HepG2 (cell line): ENCODE results near the gene UQCRFS1. TPM values are rescaled to one million over a fixed set of nuclear protein-coding genes. Genes with fewer than 3 reads are reported as not detected.

Experiments used
- ATAC-seq: fragments of 200-7000 bp; cut with Tn5 transposase; 3 replicates; pipeline ENCODE4 v1.9.1; 2020; ENCODE audit warnings: mild to moderate bottlenecking, moderate library complexity
- BruUV-seq: library from RNA; stranded (reverse); fragments of 400-500 nt; replicated peaks from 2 replicates; lab custom pipeline; 2021; lab: Mats Ljungman, UMichigan
- CTCF ChIA-PET: fragments of 300-600 bp; formaldehyde crosslinking; extraction: SDS; loops from one replicate; lab custom pipeline; 2021; ENCODE audit warnings: low total read pairs, inconsistent platforms, low intra/inter-chr PET ratio; lab: Yijun Ruan, JAX
- POLR2A ChIA-PET: fragments of 350-600 bp; sonication (Branson Sonifier 250); formaldehyde crosslinking; loops from one replicate; lab custom pipeline; 2020; ENCODE audit warnings: antibody characterized with exemption, inconsistent platforms; lab: Yijun Ruan, JAX
- DNase-seq: peaks from one replicate; pipeline ENCODE4 v3.0.0-alpha.2; 2015; ENCODE audit warnings: low spot score
- FAIRE-seq: peaks from 3 replicates; lab custom pipeline; 2011; peaks lifted over from hg19 to GRCh38; lab: Jason Lieb, UNC
- H2AFZ ChIP-seq: one replicate; pipeline ENCODE4 v1.6.1; 2011; ENCODE audit warnings: low read length, inconsistent platforms
- H3K27ac ChIP-seq: fragments of 300-600 bp; 3 replicates; pipeline ENCODE4 v1.8.0; 2011; ENCODE audit warnings: mixed run types, mild to moderate bottlenecking, mixed read lengths, low read length, inconsistent platforms; ENCODE audit not compliant: insufficient read depth; ENCODE audit errors: extremely low read length
- H3K27me3 ChIP-seq, 2 experiments: fragments of 200-600 bp in 1 of 2; 2 replicates in 1 of 2; 3 replicates in 1 of 2; pipeline versions ENCODE4 v1.6.0 to v1.8.0; 2011; ENCODE audit warnings: low read length in 2 of 2, mild to moderate bottlenecking in 2 of 2, moderate library complexity in 2 of 2, inconsistent platforms in 1 of 2; ENCODE audit not compliant: insufficient read depth in 2 of 2, control insufficient read depth in 1 of 2
- H3K36me3 ChIP-seq, 2 experiments: fragments of 200-600 bp in 1 of 2; replicated peaks in 1 of 2; 2 replicates in 1 of 2; 3 replicates in 1 of 2; pipeline versions ENCODE4 v1.5.1 to v1.8.0; 2011; ENCODE audit warnings: low read length in 2 of 2, inconsistent platforms in 1 of 2; ENCODE audit not compliant: insufficient read depth in 2 of 2, control insufficient read depth in 1 of 2
- H3K4me1 ChIP-seq: 2 replicates; pipeline ENCODE4 v1.5.1; 2012; ENCODE audit warnings: low read length, inconsistent platforms; ENCODE audit not compliant: insufficient read depth
- H3K4me2 ChIP-seq: 2 replicates; pipeline ENCODE4 v1.6.0; 2011; ENCODE audit warnings: low read depth, low read length, inconsistent platforms
- H3K4me3 ChIP-seq, 3 experiments: fragments of 200-600 bp in 1 of 3; sonication (generic), shearing (Covaris generic) in 1 of 3; replicated peaks in 1 of 3; 2 replicates each; pipeline ENCODE4 v1.5.1; 2011 to 2016; ENCODE audit warnings: low read length in 3 of 3, inconsistent platforms in 2 of 3, low read depth in 2 of 3, mild to moderate bottlenecking in 2 of 3, control low read depth in 1 of 3, mixed read lengths in 1 of 3; ENCODE audit not compliant: insufficient read depth in 1 of 3
- H3K79me2 ChIP-seq: one replicate; pipeline ENCODE4 v1.6.1; 2011; ENCODE audit warnings: low read length, inconsistent platforms; ENCODE audit not compliant: insufficient read depth
- H3K9ac ChIP-seq: 2 replicates; pipeline ENCODE4 v1.6.0; 2011; ENCODE audit warnings: mild to moderate bottlenecking, low read depth, low read length, inconsistent platforms; ENCODE audit not compliant: insufficient read depth
- H3K9me3 ChIP-seq: 2 replicates; pipeline ENCODE4 v1.5.1; 2012; ENCODE audit warnings: mild to moderate bottlenecking, low read length
- H4K20me1 ChIP-seq: 2 replicates; pipeline ENCODE4 v1.6.0; 2011; ENCODE audit warnings: inconsistent platforms, mild to moderate bottlenecking, low read length, moderate library complexity; ENCODE audit not compliant: insufficient read depth
- ATAD3A ChIP-seq: sonication (generic); formaldehyde crosslinking; IDR thresholded peaks from 2 replicates; pipeline ENCODE4 v1.4.0; 2020; ENCODE audit warnings: missing genetic modification reagents
- FUBP1 ChIP-seq: sonication (generic); formaldehyde crosslinking; IDR thresholded peaks from 2 replicates; pipeline ENCODE4 v1.5.1; 2020; ENCODE audit warnings: missing genetic modification reagents, mild to moderate bottlenecking, borderline replicate concordance
- IRF1 ChIP-seq: sonication (generic); formaldehyde crosslinking; IDR thresholded peaks from 2 replicates; pipeline ENCODE4 v1.4.0; 2020; ENCODE audit warnings: low read depth, mild to moderate bottlenecking, missing genetic modification reagents
- MAFF ChIP-seq: IDR thresholded peaks from 2 replicates; pipeline ENCODE4 v1.6.1; 2011; ENCODE audit warnings: low read depth, low read length, improper control_type of control experiment
- MLX ChIP-seq: IDR thresholded peaks from 2 replicates; pipeline ENCODE4 v1.6.1; 2016
- NFE2 ChIP-seq: sonication (generic); formaldehyde crosslinking; IDR thresholded peaks from 2 replicates; pipeline ENCODE4 v1.4.0; 2020; ENCODE audit warnings: missing genetic modification reagents
- NFIC ChIP-seq: IDR thresholded peaks from 2 replicates; pipeline ENCODE4 v1.6.1; 2012; ENCODE audit warnings: mild to moderate bottlenecking, low read length, inconsistent platforms
- NR2C2 ChIP-seq: sonication (generic); formaldehyde crosslinking; IDR thresholded peaks from 2 replicates; pipeline ENCODE4 v1.4.0; 2020; ENCODE audit warnings: missing genetic modification reagents, mild to moderate bottlenecking, moderate library complexity, borderline replicate concordance
- RFXAP ChIP-seq: sonication (generic); formaldehyde crosslinking; IDR thresholded peaks from 2 replicates; pipeline ENCODE4 v1.4.0; 2020; ENCODE audit warnings: missing genetic modification reagents, borderline replicate concordance
- THAP7 ChIP-seq: sonication (generic); formaldehyde crosslinking; IDR thresholded peaks from 2 replicates; pipeline ENCODE4 v1.8.1; 2023; ENCODE audit warnings: mild to moderate bottlenecking, missing genetic modification reagents
- ZKSCAN1 ChIP-seq: fragments of 150-350 bp; IDR thresholded peaks from 2 replicates; pipeline ENCODE4 v1.6.1; 2014; ENCODE audit warnings: low read length
- ZNF207 ChIP-seq: fragments of 450-650 bp; IDR thresholded peaks from 2 replicates; pipeline ENCODE4 v1.6.1; 2016; ENCODE audit warnings: antibody characterized with exemption, borderline replicate concordance
- ZNF260 ChIP-seq: sonication (generic); formaldehyde crosslinking; IDR thresholded peaks from 2 replicates; pipeline ENCODE4 v1.4.0; 2020; ENCODE audit warnings: missing genetic modification reagents, low read depth, mild to moderate bottlenecking, borderline replicate concordance
- ZNF468 ChIP-seq: sonication (generic); formaldehyde crosslinking; IDR thresholded peaks from 2 replicates; pipeline ENCODE4 v1.8.0; 2022; ENCODE audit warnings: mild to moderate bottlenecking, moderate library complexity, missing genetic modification reagents
- ZNF572 ChIP-seq: sonication (generic); formaldehyde crosslinking; IDR thresholded peaks from 2 replicates; pipeline ENCODE4 v1.5.1; 2020; ENCODE audit warnings: mild to moderate bottlenecking, missing genetic modification reagents
- ZNF7 ChIP-seq: IDR thresholded peaks from 2 replicates; pipeline ENCODE4 v1.6.1; 2016; ENCODE audit warnings: missing biosample characterization, missing genetic modification reagents
- ZNF761 ChIP-seq: sonication (generic); formaldehyde crosslinking; conservative IDR thresholded peaks from 2 replicates; pipeline ENCODE4 v1.4.0; 2020; ENCODE audit warnings: mild to moderate bottlenecking, missing genetic modification reagents
- ZNF773 ChIP-seq: sonication (generic); formaldehyde crosslinking; IDR thresholded peaks from 2 replicates; pipeline ENCODE4 v1.4.0; 2020; ENCODE audit warnings: missing genetic modification reagents, borderline replicate concordance
- ZNF784 ChIP-seq: sonication (generic); formaldehyde crosslinking; IDR thresholded peaks from 2 replicates; pipeline ENCODE4 v1.5.1; 2020; ENCODE audit warnings: missing genetic modification reagents, mild to moderate bottlenecking, borderline replicate concordance
- ZSCAN20 ChIP-seq: sonication (generic); formaldehyde crosslinking; IDR thresholded peaks from 2 replicates; pipeline ENCODE4 v1.4.0; 2020; ENCODE audit warnings: missing genetic modification reagents, mild to moderate bottlenecking, borderline replicate concordance
- WGBS: methylation state at CpG from one replicate; pipeline ENCODE4 v1.1.6; 2017; ENCODE audit warnings: low lambda C conversion rate; 5-methylcytosine and 5-hydroxymethylcytosine counted together
- in situ Hi-C: cut with HindIII; loops from 2 replicates; pipeline ENCODE4 v1.10.0; 2017; ENCODE audit warnings: low pct_unique_long_range_greater_than_20kb; ENCODE audit not compliant: extremely low pct_ligation_motif_present
- intact Hi-C: fragments of 100-400 bp; cut with micrococcal nuclease; formaldehyde crosslinking; loops from one replicate; pipeline ENCODE4 v1.10.0; 2022; ENCODE audit not compliant: unreplicated experiment
- polyA plus RNA-seq, 8 experiments: library from polyadenylated mRNA; depleted of rRNA in 3 of 8; stranded (reverse) in 7 of 8; unstranded in 1 of 8; fragments of >200 nt; fragmentation: Illumina TruSeq in 4 of 8; extraction: Trizol in 4 of 8; gene quantifications; 2 replicates each; pipeline versions ENCODE4 v1.2.1 to v1.2.3, GENCODE V29; 2011 to 2016; ENCODE audit warnings: low read depth in 4 of 8, missing spikeins in 1 of 8, mixed read lengths in 1 of 8; ENCODE audit not compliant: insufficient read depth in 1 of 8
- total RNA-seq, 5 experiments: library from RNA; depleted of rRNA; stranded (reverse); fragments of >200 nt; fragmentation: Illumina TruSeq; extraction: Trizol; gene quantifications; 2 replicates each; pipeline ENCODE4 v1.2.3, GENCODE V29; 2016; ENCODE audit warnings: low read depth in 1 of 5

The UQCRFS1 gene
- total and polyA plus RNA-seq, 2 of the 13 experiments (the other 11 are each of a cell fraction or from before 2014, with no cell fraction given): 49.5 to 51.1 TPM

- TF ChIP-seq ZNF784 (CRISPR knock-in tag): no peak
These were observed 4.7 kb upstream of the UQCRFS1 start (continued) for GRCh38 chr19:29217616-29218015.

GRCh38 chr19:29216021-29216420, 3.1 kb upstream of the UQCRFS1 start:
- H3K79me2 ChIP-seq: peaks cover 17% of the 10 kb centered on the region
- no peak overlapping the region for H2AFZ ChIP-seq
- no peak for ATAC-seq
- FAIRE-seq: no peak
- no peak overlapping the region for H3K4me2 ChIP-seq
- H3K27ac ChIP-seq: no peak overlapping the region
- H3K36me3 ChIP-seq: no peaks in the 10 kb centered on the region
- no TSS peak for BruUV-seq
- intact Hi-C loops: no loop called here
- 30% methylated on average over 4 of the region's 4 CpGs for WGBS
- peaks cover 13% of the 10 kb centered on the region; the same call in 1 of the 2 replicates for H3K4me1 ChIP-seq
- POLR2A ChIA-PET: no interaction called here
- H3K4me3 ChIP-seq: no peak overlapping the region
- DNase-seq: no peak
- peaks cover 9% of the 10 kb centered on the region for H4K20me1 ChIP-seq
- no peak overlapping the region for H3K9ac ChIP-seq
- peaks cover 0 to 5% of the 10 kb centered on the region in 2 experiments; a peak in 1 of 5 replicates for H3K27me3 ChIP-seq
- in situ Hi-C loops: no loop called here
- no peaks in the 10 kb centered on the region for H3K9me3 ChIP-seq
- CTCF ChIA-PET: no interaction called here
- TF ChIP-seq ZKSCAN1 (no peak), NR2C2 (CRISPR knock-in tag) (no peak), NFE2 (CRISPR knock-in tag) (no peak), MAFF (no peak), ZNF572 (CRISPR knock-in tag) (no peak), IRF1 (CRISPR knock-in tag) (no peak), THAP7 (CRISPR knock-in tag) (no peak), ZNF761 (CRISPR knock-in tag) (no peak), ZNF260 (CRISPR knock-in tag) (no peak), ZNF468 (CRISPR knock-in tag) (no peak), ZNF7 (CRISPR knock-in tag) (no peak), ATAD3A (CRISPR knock-in tag) (no peak), FUBP1 (CRISPR knock-in tag) (no peak), RFXAP (CRISPR knock-in tag) (no peak), ZNF773 (CRISPR knock-in tag) (no peak), ZNF207 (no peak), ZSCAN20 (CRISPR knock-in tag) (no peak), NFIC (no peak), MLX (no peak)
